ENCODE measurements around the gene POLG2. TPM values are rescaled to one million over a fixed set of nuclear protein-coding genes. Genes with fewer than 3 reads are reported as not detected.
A peak's percentile ranks its signal among the peaks of the same experiment; 100 is the strongest.

POLG2 gene
- polyA plus RNA-seq, 1 donor from 2014 or later, result 16.9 TPM

GRCh38 chr17:64515419-64515818 lies 18.6 kb upstream of the POLG2 start:
- Histone ChIP-seq H3K27ac (ENCODE audit: low read length) (no peak overlapping the region), H3K4me2 (ENCODE audit: low read length) (no peak overlapping the region), H3K4me3 (ENCODE audit: low read length) (no peak overlapping the region), H3K9me3 (ENCODE audit: low read length) (no peaks in the 10 kb centered on the region), H3K79me2 (replicated peaks; ENCODE audit: insufficient read depth, low read length) (peaks cover 22% of the 10 kb centered on the region), H2AFZ (ENCODE audit: low read depth, low read length) (no peak overlapping the region), H3K27me3 (ENCODE audit: insufficient read depth, low read depth, low read length) (no peaks in the 10 kb centered on the region), H3K36me3 (ENCODE audit: insufficient read depth, low read length) (peaks cover 7% of the 10 kb centered on the region), H3F3A (ENCODE audit: insufficient read depth, low read length, poor library complexity, severe bottlenecking) (no peaks in the 10 kb centered on the region), H4K20me1 (ENCODE audit: insufficient read depth) (peaks cover 13% of the 10 kb centered on the region), H3K9ac (ENCODE audit: low read length) (no peak overlapping the region), H3K9me2 (ENCODE audit: insufficient read depth, low read length) (no peaks in the 10 kb centered on the region)
- TF ChIP-seq CTCF (IDR thresholded peaks at IDR 0.05; ENCODE audit: poor library complexity, severe bottlenecking) (no peak), EP300 (conservative IDR thresholded peaks at IDR 0.05; ENCODE audit: poor library complexity, severe bottlenecking) (no peak), POLR2AphosphoS5 (IDR thresholded peaks at IDR 0.05) (no peak), EZH2 (IDR thresholded peaks at IDR 0.05; ENCODE audit: borderline replicate concordance, insufficient read depth, low read length, poor library complexity, severe bottlenecking) (no peak), MXI1 (conservative IDR thresholded peaks at IDR 0.05; ENCODE audit: poor library complexity, severe bottlenecking) (no peak), REST (IDR thresholded peaks at IDR 0.05; ENCODE audit: borderline replicate concordance) (no peak), TAF1 (IDR thresholded peaks at IDR 0.05; ENCODE audit: low read depth) (no peak), SMC3 (conservative IDR thresholded peaks at IDR 0.05; ENCODE audit: poor library complexity) (no peak), RAD21 (conservative IDR thresholded peaks at IDR 0.05) (no peak)

- Histone ChIP-seq H4K20me1 (ENCODE audit: insufficient read depth) (peaks cover 16% of the 10 kb centered on the region), H3K9ac (ENCODE audit: low read length) (no peak overlapping the region), H3K4me3 (ENCODE audit: low read length) (peak overlapping the region; percentile 61), H3K27ac (ENCODE audit: low read length) (no peak overlapping the region), H3K79me2 (replicated peaks; ENCODE audit: insufficient read depth, low read length) (peaks cover 63% of the 10 kb centered on the region), H3K9me3 (ENCODE audit: low read length) (no peaks in the 10 kb centered on the region), H3K4me2 (ENCODE audit: low read length) (no peak overlapping the region), H3K27me3 (ENCODE audit: insufficient read depth, low read depth, low read length) (no peaks in the 10 kb centered on the region), H3K36me3 (ENCODE audit: insufficient read depth, low read length) (no peaks in the 10 kb centered on the region), H3F3A (ENCODE audit: insufficient read depth, low read length, poor library complexity, severe bottlenecking) (peaks cover 8% of the 10 kb centered on the region), H3K9me2 (ENCODE audit: insufficient read depth, low read length) (no peaks in the 10 kb centered on the region), H2AFZ (ENCODE audit: low read depth, low read length) (no peak overlapping the region)
- no peak for TF ChIP-seq RAD21 (conservative IDR thresholded peaks at IDR 0.05)
- TF ChIP-seq EZH2 (IDR thresholded peaks at IDR 0.05; ENCODE audit: borderline replicate concordance, insufficient read depth, low read length, poor library complexity, severe bottlenecking), result no peak
- no peak for TF ChIP-seq EP300 (conservative IDR thresholded peaks at IDR 0.05; ENCODE audit: poor library complexity, severe bottlenecking)
- TF ChIP-seq REST (IDR thresholded peaks at IDR 0.05; ENCODE audit: borderline replicate concordance), result no peak
Observed at GRCh38 chr17:64509179-64509578, 12.3 kb upstream of the POLG2 start.
